SU-DHL-6 (cell line): Measurements from ENCODE around the gene KIAA0040.

ENCODE experiments used
- H2AFZ ChIP-seq: fragments of 200-600 bp; sonication (generic); 2 replicates; pipeline ENCODE4 v1.6.1; 2014; ENCODE audit warnings: low read depth, mild to moderate bottlenecking, moderate library complexity, mixed read lengths, antibody characterized with exemption, low read length; ENCODE audit not compliant: severe bottlenecking
- H3F3A ChIP-seq: fragments of 200-600 bp; shearing (Covaris generic); 2 replicates; pipeline ENCODE4 v1.6.0; 2016; ENCODE audit warnings: antibody characterized with exemption, mild to moderate bottlenecking; ENCODE audit not compliant: insufficient read depth
- H3K27ac ChIP-seq: fragments of 200-600 bp; sonication (generic); 2 replicates; pipeline ENCODE4 v1.5.1; 2016; ENCODE audit warnings: low read depth, mild to moderate bottlenecking, low read length, moderate library complexity, mixed read lengths
- H3K27me3 ChIP-seq: fragments of 200-600 bp; sonication (generic), shearing (Covaris generic); 2 replicates; pipeline ENCODE4 v1.6.0; 2014; ENCODE audit warnings: mild to moderate bottlenecking, low read length
- H3K36me3 ChIP-seq: fragments of 200-600 bp; sonication (generic); 2 replicates; pipeline ENCODE4 v1.6.1; 2014; ENCODE audit warnings: mild to moderate bottlenecking, low read length, mixed read lengths
- H3K4me2 ChIP-seq: fragments of 300-600, 200-600 bp; shearing (Covaris generic), sonication (generic); 2 replicates; pipeline ENCODE4 v1.6.0; 2014; ENCODE audit warnings: low read length, low read depth, mild to moderate bottlenecking; ENCODE audit not compliant: poor library complexity, severe bottlenecking
- H3K4me3 ChIP-seq: fragments of 200-600 bp; sonication (generic); 2 replicates; pipeline ENCODE4 v1.5.1; 2014; ENCODE audit warnings: antibody characterized with exemption, low read length, mild to moderate bottlenecking, mixed read lengths; ENCODE audit not compliant: insufficient read depth, poor library complexity, severe bottlenecking
- H3K79me2 ChIP-seq: fragments of 200-600 bp; sonication (generic); 2 replicates; pipeline ENCODE4 v1.6.1; 2014; ENCODE audit warnings: mild to moderate bottlenecking, low read length, moderate library complexity; ENCODE audit not compliant: insufficient read depth
- H3K9ac ChIP-seq: fragments of 200-600 bp; sonication (generic); 2 replicates; pipeline ENCODE4 v1.7.0; 2014; ENCODE audit warnings: mild to moderate bottlenecking, low read length
- H3K9me2 ChIP-seq: fragments of 200-600 bp; sonication (generic); replicated peaks from 2 replicates; pipeline ENCODE4 v1.6.1; 2014; ENCODE audit warnings: low read length; ENCODE audit not compliant: insufficient read depth
- H3K9me3 ChIP-seq: fragments of 200-600 bp; sonication (generic); 2 replicates; pipeline ENCODE4 v1.6.1; 2014; ENCODE audit warnings: low read length, mixed read lengths; ENCODE audit not compliant: insufficient read depth
- H4K20me1 ChIP-seq: fragments of 200-600 bp; sonication (generic); 2 replicates; pipeline ENCODE4 v1.6.1; 2014; ENCODE audit warnings: low read depth, mild to moderate bottlenecking, antibody characterized with exemption, low read length, moderate library complexity, mixed read lengths
- EZH2phosphoT487 ChIP-seq: fragments of 200-600 bp; sonication (generic), shearing (Covaris generic); conservative IDR thresholded peaks from 2 replicates; pipeline ENCODE4 v1.6.1; 2018; ENCODE audit warnings: mild to moderate bottlenecking, antibody characterized with exemption, low read length, moderate library complexity, mixed read lengths
- TF ChIP-seq, protein P1 (sequence below): fragments of 200-600 bp; sonication (generic); IDR thresholded peaks from one replicate; pipeline ENCODE4 v1.5.1; 2017; ENCODE audit warnings: antibody characterized with exemption, mild to moderate bottlenecking, low read length, moderate library complexity; ENCODE audit not compliant: insufficient read depth, poor library complexity, severe bottlenecking

The KIAA0040 gene

DNA sequence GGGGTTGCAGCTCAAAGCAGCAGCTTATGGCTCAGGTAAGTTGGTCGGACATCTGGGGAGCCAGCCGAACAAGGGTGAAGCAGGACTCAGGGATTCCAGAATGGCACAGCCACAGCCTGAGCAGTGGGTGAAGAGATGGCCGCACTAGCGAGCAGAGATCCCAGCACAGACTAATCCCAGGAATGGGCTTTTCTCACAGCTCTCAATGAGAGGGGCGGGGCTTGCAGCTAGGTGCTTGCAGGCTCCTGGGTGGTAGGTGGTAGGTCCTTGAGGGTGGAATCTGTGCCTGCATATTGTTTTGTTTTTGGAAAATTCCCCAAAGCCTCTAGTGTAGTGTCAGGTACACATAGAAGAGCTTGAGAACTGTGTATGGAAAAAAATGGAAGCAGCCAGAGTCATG is 9.0 kb downstream of the KIAA0040 start:
- no peak overlapping the region for H2AFZ ChIP-seq
- H4K20me1 ChIP-seq: no peaks in the 10 kb centered on the region
- H3K9me2 ChIP-seq: no peaks in the 10 kb centered on the region
- no peak for TF ChIP-seq EZH2phosphoT487
- TF ChIP-seq, protein P1, sequence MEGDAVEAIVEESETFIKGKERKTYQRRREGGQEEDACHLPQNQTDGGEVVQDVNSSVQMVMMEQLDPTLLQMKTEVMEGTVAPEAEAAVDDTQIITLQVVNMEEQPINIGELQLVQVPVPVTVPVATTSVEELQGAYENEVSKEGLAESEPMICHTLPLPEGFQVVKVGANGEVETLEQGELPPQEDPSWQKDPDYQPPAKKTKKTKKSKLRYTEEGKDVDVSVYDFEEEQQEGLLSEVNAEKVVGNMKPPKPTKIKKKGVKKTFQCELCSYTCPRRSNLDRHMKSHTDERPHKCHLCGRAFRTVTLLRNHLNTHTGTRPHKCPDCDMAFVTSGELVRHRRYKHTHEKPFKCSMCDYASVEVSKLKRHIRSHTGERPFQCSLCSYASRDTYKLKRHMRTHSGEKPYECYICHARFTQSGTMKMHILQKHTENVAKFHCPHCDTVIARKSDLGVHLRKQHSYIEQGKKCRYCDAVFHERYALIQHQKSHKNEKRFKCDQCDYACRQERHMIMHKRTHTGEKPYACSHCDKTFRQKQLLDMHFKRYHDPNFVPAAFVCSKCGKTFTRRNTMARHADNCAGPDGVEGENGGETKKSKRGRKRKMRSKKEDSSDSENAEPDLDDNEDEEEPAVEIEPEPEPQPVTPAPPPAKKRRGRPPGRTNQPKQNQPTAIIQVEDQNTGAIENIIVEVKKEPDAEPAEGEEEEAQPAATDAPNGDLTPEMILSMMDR: no peak
- no peaks in the 10 kb centered on the region for H3K27me3 ChIP-seq
- H3K9me3 ChIP-seq: no peaks in the 10 kb centered on the region
- no peak overlapping the region for H3K4me2 ChIP-seq
- H3K9ac ChIP-seq: no peak overlapping the region
- peaks cover 42% of the 10 kb centered on the region for H3K79me2 ChIP-seq
- no peak overlapping the region for H3K4me3 ChIP-seq
- H3K27ac ChIP-seq: no peak overlapping the region
- H3F3A ChIP-seq: no peaks in the 10 kb centered on the region
- H3K36me3 ChIP-seq: peaks cover 5% of the 10 kb centered on the region; the same call in 1 of the 2 replicates

DNA sequence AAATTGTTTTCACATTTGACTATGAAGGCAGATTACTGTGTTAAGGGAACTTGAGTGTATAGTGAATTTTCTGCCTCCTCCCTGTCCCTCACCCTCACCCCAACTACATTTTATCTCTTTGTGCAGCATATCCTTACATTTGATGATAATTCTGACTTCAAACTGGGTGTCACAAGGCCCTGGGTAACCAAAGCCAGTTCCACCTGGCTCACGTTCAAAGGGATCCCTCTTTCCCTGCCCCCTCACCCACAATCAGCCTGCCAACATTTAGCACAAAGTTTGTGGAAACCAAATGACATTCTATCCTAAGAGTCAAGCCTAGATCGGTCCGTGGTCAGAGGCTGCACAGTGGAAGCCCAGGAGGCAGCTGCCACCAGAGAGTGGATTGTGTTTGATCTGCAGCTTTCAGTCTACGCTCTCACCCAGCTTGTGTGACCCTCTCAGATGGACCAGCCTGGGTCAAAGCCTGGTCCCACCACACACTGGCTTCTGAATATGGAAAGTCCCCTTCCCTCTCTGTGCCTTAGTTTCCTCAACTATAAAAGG is 10.3 kb downstream of the KIAA0040 start:
- H3K27me3 ChIP-seq: no peaks in the 10 kb centered on the region
- H3K79me2 ChIP-seq: peaks cover 31% of the 10 kb centered on the region
- H3K9ac ChIP-seq: no peak overlapping the region
- no peak overlapping the region for H3K4me2 ChIP-seq
- no peak overlapping the region for H2AFZ ChIP-seq
- H3K27ac ChIP-seq: no peak overlapping the region
- no peak for TF ChIP-seq EZH2phosphoT487
- TF ChIP-seq, protein P1: no peak
- no peaks in the 10 kb centered on the region for H3K9me3 ChIP-seq
- H3K9me2 ChIP-seq: no peaks in the 10 kb centered on the region
- H4K20me1 ChIP-seq: no peaks in the 10 kb centered on the region
- H3F3A ChIP-seq: no peaks in the 10 kb centered on the region
- no peak overlapping the region for H3K4me3 ChIP-seq
- H3K36me3 ChIP-seq: no peaks in the 10 kb centered on the region

DNA sequence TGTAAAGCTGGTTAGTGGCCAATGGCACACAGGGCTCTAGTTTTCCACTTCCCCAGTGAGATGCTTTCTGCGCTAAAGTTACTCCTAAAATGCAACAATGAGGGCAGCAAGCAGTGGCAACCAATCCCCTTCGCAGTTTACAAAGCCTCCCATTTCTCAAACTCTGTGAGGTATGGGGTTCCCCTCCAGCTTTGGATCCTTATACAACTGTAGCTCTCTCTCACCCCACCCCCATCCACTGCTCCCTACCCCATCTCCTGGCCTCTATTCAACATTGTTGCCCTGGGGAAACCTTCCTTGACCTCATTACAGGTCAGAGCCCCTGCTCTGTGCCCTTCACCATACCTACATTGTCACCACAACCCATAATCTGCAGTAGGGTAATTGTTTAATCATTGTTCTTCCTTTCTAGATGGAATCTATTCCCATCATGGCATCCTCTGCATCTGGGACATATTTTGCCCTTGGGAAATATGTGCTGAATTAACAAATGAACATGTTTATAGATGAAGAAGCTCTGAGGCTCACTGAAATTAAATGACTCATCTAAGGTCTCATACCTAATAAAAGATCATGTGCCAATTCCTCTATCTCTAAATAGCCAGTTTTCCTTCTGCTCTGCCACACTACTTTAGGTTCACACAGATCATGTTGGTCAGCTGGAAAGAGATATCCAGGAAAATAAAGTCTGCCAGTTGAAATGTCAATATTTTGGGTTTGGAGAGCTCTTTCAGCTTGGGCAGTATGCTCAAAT is 12.6 kb downstream of the KIAA0040 start:
- Histone ChIP-seq H3K27ac (no peak overlapping the region), H4K20me1 (no peaks in the 10 kb centered on the region), H3K79me2 (peaks cover 22% of the 10 kb centered on the region), H3K4me3 (no peak overlapping the region), H3K27me3 (no peaks in the 10 kb centered on the region), H2AFZ (no peak overlapping the region), H3K9me3 (no peaks in the 10 kb centered on the region), H3F3A (no peaks in the 10 kb centered on the region), H3K9ac (no peak overlapping the region), H3K36me3 (peaks cover 5% of the 10 kb centered on the region), H3K9me2 (no peaks in the 10 kb centered on the region), H3K4me2 (no peak overlapping the region)
- TF ChIP-seq, protein P1: no peak
- no peak for TF ChIP-seq EZH2phosphoT487
